H9 (cell line): Measurements from ENCODE around the gene KLF1. TPM values are rescaled to one million over a fixed set of nuclear protein-coding genes. Genes with fewer than 3 reads are reported as not detected.
A peak's percentile ranks its signal among the peaks of the same experiment; 100 is the strongest.

Experiments used
- DNase-seq: peaks from one replicate; pipeline ENCODE4 v3.0.0-alpha.2; 2017
- H2AFZ ChIP-seq: one replicate; pipeline ENCODE4 v1.6.1; 2013; ENCODE audit warnings: mild to moderate bottlenecking, low read length, control low read depth, moderate library complexity
- H2AK5ac ChIP-seq: 2 replicates; pipeline ENCODE4 v1.6.1; 2013; ENCODE audit warnings: low read length, control low read depth, mixed read lengths; ENCODE audit not compliant: insufficient read length
- H2BK120ac ChIP-seq: one replicate; pipeline ENCODE4 v1.6.1; 2013; ENCODE audit warnings: low read depth, mild to moderate bottlenecking, low read length, control low read depth, inconsistent platforms; ENCODE audit not compliant: poor library complexity, severe bottlenecking
- H2BK12ac ChIP-seq: 2 replicates; pipeline ENCODE4 v1.6.1; 2013; ENCODE audit warnings: low read length, control low read depth, mixed read lengths, low read depth; ENCODE audit not compliant: insufficient read length
- H2BK15ac ChIP-seq: 2 replicates; pipeline ENCODE4 v1.6.1; 2013; ENCODE audit warnings: low read depth, low read length, control low read depth
- H2BK20ac ChIP-seq: one replicate; pipeline ENCODE4 v1.6.1; 2013; ENCODE audit warnings: low read depth, mild to moderate bottlenecking, low read length, control low read depth, inconsistent platforms; ENCODE audit not compliant: poor library complexity, severe bottlenecking
- H2BK5ac ChIP-seq: 2 replicates; pipeline ENCODE4 v1.6.1; 2013; ENCODE audit warnings: low read length, control low read depth, mixed read lengths; ENCODE audit not compliant: insufficient read length
- H3K14ac ChIP-seq: 2 replicates; pipeline ENCODE4 v1.6.1; 2013; ENCODE audit warnings: low read length, control low read depth; ENCODE audit not compliant: insufficient read depth
- H3K18ac ChIP-seq: 2 replicates; pipeline ENCODE4 v1.6.1; 2013; ENCODE audit warnings: low read depth, mild to moderate bottlenecking, mixed read lengths, low read length, control low read depth; ENCODE audit not compliant: insufficient read length
- H3K23ac ChIP-seq: 2 replicates; pipeline ENCODE4 v1.6.1; 2013; ENCODE audit warnings: low read length, control low read depth, mixed read lengths, low read depth; ENCODE audit not compliant: insufficient read length
- H3K23me2 ChIP-seq: 2 replicates; pipeline ENCODE4 v1.6.1; 2013; ENCODE audit warnings: low read depth, mild to moderate bottlenecking, mixed read lengths, low read length, control low read depth; ENCODE audit not compliant: insufficient read length, poor library complexity, severe bottlenecking
- H3K27ac ChIP-seq: 2 replicates; pipeline ENCODE4 v1.5.1; 2013; ENCODE audit warnings: low read length, control low read depth, mixed read lengths, low read depth; ENCODE audit not compliant: insufficient read length
- H3K27me3 ChIP-seq: 2 replicates; pipeline ENCODE4 v1.6.1; 2013; ENCODE audit warnings: low read length, control low read depth, inconsistent platforms; ENCODE audit not compliant: insufficient read depth
- H3K4ac ChIP-seq: 2 replicates; pipeline ENCODE4 v1.6.1; 2013; ENCODE audit warnings: low read depth, mild to moderate bottlenecking, control low read depth, inconsistent platforms, low read length, moderate library complexity
- H3K4me1 ChIP-seq: 2 replicates; pipeline ENCODE4 v1.6.1; 2013; ENCODE audit warnings: low read length, control low read depth, inconsistent platforms; ENCODE audit not compliant: insufficient read depth
- H3K4me2 ChIP-seq: 2 replicates; pipeline ENCODE4 v1.6.1; 2013; ENCODE audit warnings: low read length, control low read depth, mixed read lengths; ENCODE audit not compliant: insufficient read length, insufficient read depth
- H3K56ac ChIP-seq: 2 replicates; pipeline ENCODE4 v1.6.1; 2013; ENCODE audit warnings: low read depth, mild to moderate bottlenecking, mixed read lengths, low read length, control low read depth; ENCODE audit not compliant: insufficient read length
- H3K79me1 ChIP-seq: 2 replicates; pipeline ENCODE4 v1.6.1; 2013; ENCODE audit warnings: low read depth, mild to moderate bottlenecking, moderate library complexity, low read length, control low read depth, inconsistent platforms; ENCODE audit not compliant: insufficient read depth, poor library complexity, severe bottlenecking
- H3K79me2 ChIP-seq: 2 replicates; pipeline ENCODE4 v1.6.1; 2013; ENCODE audit warnings: low read length, control low read depth, inconsistent platforms; ENCODE audit not compliant: insufficient read depth
- H3K9ac ChIP-seq: 2 replicates; pipeline ENCODE4 v1.6.1; 2013; ENCODE audit warnings: low read length, control low read depth, mixed read lengths; ENCODE audit not compliant: insufficient read length; ENCODE audit errors: extremely low read depth
- H3K9me3 ChIP-seq: one replicate; pipeline ENCODE4 v1.6.1; 2013; ENCODE audit warnings: low read depth, low read length, inconsistent platforms; ENCODE audit not compliant: control insufficient read depth
- H3T11ph ChIP-seq: one replicate; pipeline ENCODE4 v1.6.1; 2013; ENCODE audit warnings: mild to moderate bottlenecking, low read length, control low read depth, inconsistent platforms
- H4K20me1 ChIP-seq: one replicate; pipeline ENCODE4 v1.6.1; 2013; ENCODE audit not compliant: control insufficient read depth, insufficient read length, insufficient read depth
- H4K5ac ChIP-seq: 2 replicates; pipeline ENCODE4 v1.6.1; 2013; ENCODE audit warnings: low read depth, mild to moderate bottlenecking, mixed read lengths, low read length, control low read depth; ENCODE audit not compliant: insufficient read length
- H4K8ac ChIP-seq: replicated peaks from 2 replicates; pipeline ENCODE4 v1.6.1; 2013; ENCODE audit warnings: low read length, control low read depth, mixed read lengths, low read depth; ENCODE audit not compliant: insufficient read length
- H4K91ac ChIP-seq: 2 replicates; pipeline ENCODE4 v1.6.1; 2013; ENCODE audit warnings: low read depth, mild to moderate bottlenecking, moderate library complexity, mixed read lengths, low read length, control low read depth; ENCODE audit not compliant: insufficient read length
- H3K27ac Mint-ChIP-seq, 3 experiments: 2 replicates in 2 of 3; 3 replicates in 1 of 3; pipeline ENCODE4 v1.8.0; 2020 to 2021; ENCODE audit warnings: mixed read lengths in 3 of 3, mild to moderate bottlenecking in 1 of 3, moderate library complexity in 1 of 3
- H3K27me3 Mint-ChIP-seq: 2 replicates; pipeline ENCODE4 v1.8.0; 2021; ENCODE audit warnings: low read depth, mild to moderate bottlenecking, moderate library complexity, mixed read lengths
- H3K36me3 Mint-ChIP-seq, 3 experiments: 2 replicates in 2 of 3; 3 replicates in 1 of 3; pipeline ENCODE4 v1.8.0; 2020 to 2021; ENCODE audit warnings: low read depth in 3 of 3, mixed read lengths in 3 of 3; ENCODE audit not compliant: insufficient read depth in 1 of 3
- H3K4me1 Mint-ChIP-seq, 2 experiments: 2 replicates each; pipeline ENCODE4 v1.8.0; 2020; ENCODE audit warnings: mixed read lengths in 2 of 2
- H3K4me3 Mint-ChIP-seq, 2 experiments: 2 replicates in 1 of 2; 3 replicates in 1 of 2; pipeline ENCODE4 v1.8.0; 2020 to 2021; ENCODE audit warnings: mild to moderate bottlenecking in 2 of 2, mixed read lengths in 2 of 2, moderate library complexity in 1 of 2
- H3K9me3 Mint-ChIP-seq, 2 experiments: 2 replicates in 1 of 2; 3 replicates in 1 of 2; pipeline ENCODE4 v1.8.0; 2020; ENCODE audit warnings: mild to moderate bottlenecking in 2 of 2, mixed read lengths in 2 of 2, moderate library complexity in 1 of 2
- WGBS: extraction: QIAGEN DNeasy Blood & Tissue Kit; methylation state at CpG from one replicate; pipeline ENCODE4 v1.1.7; 2013; ENCODE audit warnings: missing lambda C conversion rate, low lambda C conversion rate, mixed read lengths; ENCODE audit not compliant: insufficient read length; ENCODE audit errors: extremely low coverage; 5-methylcytosine and 5-hydroxymethylcytosine counted together
- total RNA-seq: library from RNA; stranded (reverse); gene quantifications from 2 replicates; pipeline ENCODE4 v1.2.1, GENCODE V29; 2021
- TF ChIP-seq, protein P1 (sequence below): fragments of 200-600 bp; sonication (generic); conservative IDR thresholded peaks from 3 replicates; pipeline ENCODE4 v1.8.0; 2021; ENCODE audit warnings: antibody characterized with exemption, mild to moderate bottlenecking

KLF1 gene
- total RNA-seq, 1 experiment from 2014 or later, result 0.37 TPM

DNA sequence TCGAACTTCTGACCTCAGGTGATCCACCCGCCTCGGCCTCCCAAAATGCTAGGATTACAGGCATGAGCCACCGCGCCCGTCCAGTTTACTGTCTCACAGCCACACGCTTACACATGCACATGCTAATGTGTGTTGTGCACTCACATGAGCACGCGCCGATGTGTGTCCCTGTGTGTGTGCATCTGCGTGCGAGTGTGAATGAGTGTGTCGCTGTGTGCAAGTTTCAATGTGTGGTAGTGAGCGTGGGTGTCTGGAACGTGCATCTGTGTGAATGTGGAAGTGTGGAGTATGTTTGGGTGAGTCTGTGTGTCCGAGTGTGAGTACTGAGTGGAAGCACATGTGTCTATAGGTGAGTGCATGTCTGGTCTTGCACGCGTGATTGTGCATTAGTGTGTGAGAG is 44.5 kb downstream of the KLF1 start:
- Mint-ChIP-seq H3K4me3 (no peak overlapping the region), H3K4me1 (peaks cover 29 to 32% of the 10 kb centered on the region in 2 experiments)

More for the DNA sequence above, 44.5 kb downstream of the KLF1 start:
- Mint-ChIP-seq H3K9me3 (no peaks in the 10 kb centered on the region), H3K36me3 (peaks cover 0 to 8% (median 8%) of the 10 kb centered on the region in 3 experiments; a peak in 6 of 7 replicates), H3K27ac (peak overlapping the region in 1 of 3 experiments; percentile 6; a peak in 2 of 7 replicates), H3K27me3 (peaks cover 9% of the 10 kb centered on the region)
- DNase-seq, result no peak
- H3K18ac ChIP-seq, result no peak overlapping the region
- no peak overlapping the region for H2AK5ac ChIP-seq
- no peaks in the 10 kb centered on the region for H3K27me3 ChIP-seq
- no peak overlapping the region for H3K4ac ChIP-seq
- H3K27ac ChIP-seq, result no peak overlapping the region
- H3T11ph ChIP-seq, result no peak overlapping the region
- H3K4me1 ChIP-seq, result 0 out of 2 replicates have a peak, but pooled peaks cover 2% of the 10 kb centered on the region
- no peaks in the 10 kb centered on the region for H3K79me1 ChIP-seq
- no peak overlapping the region for H2AFZ ChIP-seq
- no peak overlapping the region for H3K9ac ChIP-seq
- no peak overlapping the region for H4K5ac ChIP-seq
- H3K9me3 ChIP-seq, result no peaks in the 10 kb centered on the region
- H3K79me2 ChIP-seq, result no peaks in the 10 kb centered on the region
- no peak overlapping the region for H4K91ac ChIP-seq
- no peak overlapping the region for H3K23ac ChIP-seq
- H2BK15ac ChIP-seq, result no peak overlapping the region
- peaks cover 2% of the 10 kb centered on the region for H3K23me2 ChIP-seq
- H3K4me2 ChIP-seq, result no peak overlapping the region
- TF ChIP-seq, protein P1, sequence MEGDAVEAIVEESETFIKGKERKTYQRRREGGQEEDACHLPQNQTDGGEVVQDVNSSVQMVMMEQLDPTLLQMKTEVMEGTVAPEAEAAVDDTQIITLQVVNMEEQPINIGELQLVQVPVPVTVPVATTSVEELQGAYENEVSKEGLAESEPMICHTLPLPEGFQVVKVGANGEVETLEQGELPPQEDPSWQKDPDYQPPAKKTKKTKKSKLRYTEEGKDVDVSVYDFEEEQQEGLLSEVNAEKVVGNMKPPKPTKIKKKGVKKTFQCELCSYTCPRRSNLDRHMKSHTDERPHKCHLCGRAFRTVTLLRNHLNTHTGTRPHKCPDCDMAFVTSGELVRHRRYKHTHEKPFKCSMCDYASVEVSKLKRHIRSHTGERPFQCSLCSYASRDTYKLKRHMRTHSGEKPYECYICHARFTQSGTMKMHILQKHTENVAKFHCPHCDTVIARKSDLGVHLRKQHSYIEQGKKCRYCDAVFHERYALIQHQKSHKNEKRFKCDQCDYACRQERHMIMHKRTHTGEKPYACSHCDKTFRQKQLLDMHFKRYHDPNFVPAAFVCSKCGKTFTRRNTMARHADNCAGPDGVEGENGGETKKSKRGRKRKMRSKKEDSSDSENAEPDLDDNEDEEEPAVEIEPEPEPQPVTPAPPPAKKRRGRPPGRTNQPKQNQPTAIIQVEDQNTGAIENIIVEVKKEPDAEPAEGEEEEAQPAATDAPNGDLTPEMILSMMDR, result no peak
- no peak overlapping the region for H2BK20ac ChIP-seq
- H2BK12ac ChIP-seq, result no peak overlapping the region
- no peaks in the 10 kb centered on the region for H4K20me1 ChIP-seq
- no peak overlapping the region for H3K14ac ChIP-seq
- H3K56ac ChIP-seq, result no peak overlapping the region
- H2BK120ac ChIP-seq, result no peak overlapping the region
- no peak overlapping the region for H2BK5ac ChIP-seq
- no CpG with 5 or more reads among the region's 18 CpGs for WGBS
- no peak overlapping the region for H4K8ac ChIP-seq
